Renal cortical epithelial cell (primary cell): ENCODE results near the gene NFATC4. TPM values are rescaled to one million over a fixed set of nuclear protein-coding genes. Genes with fewer than 3 reads are reported as not detected.

ENCODE experiments used
- DNase-seq: peaks from one replicate; pipeline ENCODE4 v3.0.0-alpha.2; 2011; ENCODE audit warnings: low read depth
- total RNA-seq: library from RNA; depleted of rRNA; stranded (reverse); fragments of >200 nt; gene quantifications from 2 replicates; pipeline ENCODE4 v1.2.3, GENCODE V29; 2014

NFATC4 gene
- total RNA-seq, 1 donor from 2014 or later: 6.7 TPM

DNA sequence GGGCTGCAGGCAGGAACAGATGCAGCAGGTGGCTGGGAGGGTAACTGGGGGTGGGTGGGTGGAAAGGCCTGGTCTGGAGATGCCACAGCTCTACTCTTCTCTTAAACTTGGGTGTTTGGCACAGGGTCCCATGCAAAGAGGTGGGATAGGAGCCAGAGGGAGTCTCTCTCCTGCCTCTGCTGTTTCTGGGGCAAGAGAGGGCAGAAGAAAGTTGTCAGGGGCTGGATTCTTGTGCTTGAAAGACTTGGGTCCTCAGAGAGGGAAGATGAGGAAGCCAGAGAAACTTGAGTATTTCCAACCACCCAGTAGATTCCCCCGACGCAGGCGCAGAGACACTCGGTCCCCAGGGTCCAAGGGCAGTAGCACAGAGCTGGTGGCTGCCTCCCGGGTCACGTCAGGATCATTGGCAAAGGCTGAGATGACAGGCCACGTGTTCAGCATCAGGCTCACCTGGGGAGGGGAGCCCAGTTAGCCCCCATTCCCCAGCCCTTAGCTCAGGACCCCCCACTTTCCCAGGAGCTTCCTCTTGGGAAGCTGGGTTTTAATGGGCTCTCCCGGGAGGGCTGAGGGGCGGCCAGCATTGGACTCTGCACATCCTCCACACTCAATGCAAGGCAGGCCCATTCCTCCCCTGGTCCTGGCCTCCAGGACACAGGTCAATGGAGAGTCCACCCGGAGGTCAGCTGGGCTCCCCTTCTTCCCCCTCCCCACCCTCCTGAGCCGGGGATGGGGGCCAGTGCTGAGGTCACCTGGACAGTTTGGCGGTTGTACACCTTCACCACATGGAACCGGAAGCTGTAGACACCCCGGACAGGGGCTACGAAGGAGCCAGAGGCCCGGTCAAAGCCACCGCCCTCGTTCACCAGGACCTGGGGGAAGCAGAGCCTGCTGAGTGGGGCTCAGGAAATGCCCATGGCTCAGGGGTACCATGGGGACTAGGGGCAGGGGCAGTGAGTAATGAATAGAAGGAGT lies 59.8 kb downstream of the NFATC4 start:
- DNase-seq: no peak

DNA sequence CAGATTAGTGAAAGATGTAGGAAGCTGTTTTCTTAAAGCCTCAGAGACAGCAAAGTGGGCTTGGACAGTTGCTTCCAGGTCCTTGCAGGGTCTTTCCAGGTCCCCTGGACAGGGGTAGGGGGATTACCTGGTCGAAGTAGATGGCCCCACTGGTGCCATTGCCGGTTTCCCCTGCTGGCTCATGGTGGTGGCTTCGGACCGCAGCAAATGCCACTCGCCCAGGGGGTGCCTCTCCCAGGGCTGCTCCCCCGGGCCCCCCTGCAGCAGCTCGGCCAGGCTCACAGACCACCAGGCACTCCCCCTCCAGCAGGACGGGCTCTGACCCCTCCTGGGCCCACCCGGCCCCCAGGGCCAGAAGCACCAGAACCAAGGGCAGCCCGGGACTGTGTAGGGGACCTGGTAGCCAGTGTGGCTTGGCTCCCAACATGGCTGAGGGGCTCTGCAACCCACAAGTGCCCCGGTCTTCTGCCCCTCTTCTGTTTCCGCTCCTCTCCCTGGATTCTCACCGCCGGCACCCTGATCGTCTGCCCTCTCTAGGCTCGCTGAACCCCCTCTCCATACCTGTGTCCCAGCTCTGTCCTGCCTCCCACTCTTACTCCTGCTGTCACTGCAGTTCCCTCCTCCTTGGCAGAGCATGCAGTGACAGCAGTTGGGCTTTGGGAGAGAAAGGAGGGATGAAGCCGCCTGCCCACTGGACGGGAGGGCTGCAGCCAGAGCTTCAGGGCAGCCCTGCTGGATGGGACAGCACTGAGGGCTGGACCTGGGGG lies 60.8 kb downstream of the NFATC4 start:
- DNase-seq: no peak

Other genes starting within 250 kb of the NFATC4 start
- 0.25 TPM in 1 of 2 replicates, not detected in the other for gene FITM1, start 237.5 kb upstream of the NFATC4 start, total RNA-seq
- gene PSME1, start 232.0 kb upstream of the NFATC4 start, total RNA-seq: 209 and 265 TPM in 2 replicates
- 10.1 and 20.7 TPM in 2 replicates for gene EMC9, start 226.6 kb upstream of the NFATC4 start, total RNA-seq
- gene PSME2, start 221.6 kb upstream of the NFATC4 start, total RNA-seq: 69.3 and 258 TPM in 2 replicates
- gene RNF31, start 220.7 kb upstream of the NFATC4 start, total RNA-seq: 52.1 and 52.6 TPM in 2 replicates
- gene IRF9, start 206.9 kb upstream of the NFATC4 start, total RNA-seq: 78.3 and 87.7 TPM in 2 replicates
- 13.4 and 43.3 TPM in 2 replicates for gene REC8, start 196.1 kb upstream of the NFATC4 start, total RNA-seq
- 47.4 and 76.0 TPM in 2 replicates for gene IPO4, start 179.4 kb upstream of the NFATC4 start, total RNA-seq
- gene TM9SF1, start 172.7 kb upstream of the NFATC4 start, total RNA-seq: 75.4 and 153 TPM in 2 replicates
- 0.05 TPM in 1 of 2 replicates, not detected in the other for gene TSSK4, start 162.5 kb upstream of the NFATC4 start, total RNA-seq
- 38.4 and 65.1 TPM in 2 replicates for gene CHMP4A, start 154.7 kb upstream of the NFATC4 start, total RNA-seq
- gene MDP1, start 152.1 kb upstream of the NFATC4 start, total RNA-seq: 10.0 and 10.2 TPM in 2 replicates
- gene NEDD8, start 135.8 kb upstream of the NFATC4 start, total RNA-seq: 146 and 185 TPM in 2 replicates
- gene GMPR2, start 135.3 kb upstream of the NFATC4 start, total RNA-seq: 96.7 and 106 TPM in 2 replicates
- 46.8 and 75.5 TPM in 2 replicates for gene TINF2, start 125.6 kb upstream of the NFATC4 start, total RNA-seq
- 0.45 and 1.6 TPM in 2 replicates for gene TGM1, start 105.0 kb upstream of the NFATC4 start, total RNA-seq
- 25.2 and 29.7 TPM in 2 replicates for gene RABGGTA, start 96.6 kb upstream of the NFATC4 start, total RNA-seq
- gene DHRS1, start 68.4 kb upstream of the NFATC4 start, total RNA-seq: 18.3 and 29.9 TPM in 2 replicates
- 23.2 and 32.3 TPM in 2 replicates for gene NOP9, start 68.3 kb upstream of the NFATC4 start, total RNA-seq
- 0.87 and 2.8 TPM in 2 replicates for gene CIDEB, start 60.2 kb upstream of the NFATC4 start, total RNA-seq
- gene LTB4R2, start 58.0 kb upstream of the NFATC4 start, total RNA-seq: 1.9 and 3.6 TPM in 2 replicates
- gene LTB4R, start 56.7 kb upstream of the NFATC4 start, total RNA-seq: 0.17 and 1.3 TPM in 2 replicates
- 0.40 and 2.6 TPM in 2 replicates for gene ADCY4, start 33.1 kb upstream of the NFATC4 start, total RNA-seq
- 1.8 and 9.7 TPM in 2 replicates for gene RIPK3, start 28.2 kb upstream of the NFATC4 start, total RNA-seq
- gene NYNRIN, start 30.8 kb downstream of the NFATC4 start, total RNA-seq: 2.4 and 4.3 TPM in 2 replicates
- 0.52 and 1.2 TPM in 2 replicates for gene CBLN3, start 61.5 kb downstream of the NFATC4 start, total RNA-seq
- gene KHNYN, start 61.8 kb downstream of the NFATC4 start, total RNA-seq: 48.5 and 59.9 TPM in 2 replicates
- gene SDR39U1, start 74.6 kb downstream of the NFATC4 start, total RNA-seq: 6.4 and 10.4 TPM in 2 replicates
- not detected in 2 replicates for gene CMA1, start 140.1 kb downstream of the NFATC4 start, total RNA-seq
- gene CTSG, start 208.1 kb downstream of the NFATC4 start, total RNA-seq: not detected in 2 replicates
- not detected in 2 replicates for gene GZMH, start 241.5 kb downstream of the NFATC4 start, total RNA-seq